A673 (cell line): Measurements from ENCODE around the gene STIL. TPM values are rescaled to one million over a fixed set of nuclear protein-coding genes. Genes with fewer than 3 reads are reported as not detected.
"Not testable (repeated sequence)": the region's sequence is repeated elsewhere in the genome, so short reads cannot be mapped to it uniquely, and the experiment has no call there.

Source experiments
- BruUV-seq: library from RNA; stranded (reverse); fragments of 400-500 nt; replicated peaks from 2 replicates; lab custom pipeline; 2021; lab: Mats Ljungman, UMichigan
- CTCF ChIA-PET: fragments of 300-600 bp; sonication (Branson Sonifier 250); formaldehyde crosslinking; loops from one replicate; lab custom pipeline; 2022; ENCODE audit warnings: antibody characterized with exemption; lab: Charles Lee
- POLR2A ChIA-PET: fragments of 300-600 bp; sonication (Branson Sonifier 250); formaldehyde crosslinking; loops from one replicate; lab custom pipeline; 2022; ENCODE audit warnings: antibody characterized with exemption; ENCODE audit not compliant: low non-redundant PET; lab: Charles Lee
- DNase-seq: peaks from one replicate; pipeline ENCODE4 v3.0.0-alpha.2; 2015; ENCODE audit warnings: low spot score
- H3K27ac ChIP-seq: fragments of 200-600 bp; sonication (generic); 2 replicates; pipeline ENCODE4 v1.5.1; 2016; ENCODE audit warnings: mixed run types, low read depth, mild to moderate bottlenecking, mixed read lengths, antibody characterized with exemption, low read length; ENCODE audit not compliant: poor library complexity, severe bottlenecking
- H3K27me3 ChIP-seq: fragments of 200-600 bp; sonication (generic); replicated peaks from 2 replicates; pipeline ENCODE4 v1.6.1; 2017; ENCODE audit warnings: mixed run types, low read depth, mild to moderate bottlenecking, mixed read lengths, antibody characterized with exemption, low read length; ENCODE audit not compliant: insufficient read depth, poor library complexity
- H3K36me3 ChIP-seq: fragments of 200-600 bp; sonication (generic); 2 replicates; pipeline ENCODE4 v1.6.1; 2016; ENCODE audit warnings: mixed run types, mild to moderate bottlenecking, mixed read lengths, antibody characterized with exemption, low read length; ENCODE audit not compliant: insufficient read depth, poor library complexity, severe bottlenecking
- H3K4me1 ChIP-seq: fragments of 200-600 bp; sonication (generic); 2 replicates; pipeline ENCODE4 v1.6.1; 2017; ENCODE audit warnings: mixed run types, mild to moderate bottlenecking, mixed read lengths, antibody characterized with exemption, low read length; ENCODE audit not compliant: insufficient read depth, poor library complexity, severe bottlenecking
- H3K4me3 ChIP-seq: fragments of 200-600 bp; sonication (generic); 2 replicates; pipeline ENCODE4 v1.5.1; 2016; ENCODE audit warnings: low read depth, mixed run types, mild to moderate bottlenecking, mixed read lengths, low read length; ENCODE audit not compliant: poor library complexity, severe bottlenecking
- H3K9me3 ChIP-seq: fragments of 200-600 bp; sonication (generic); 2 replicates; pipeline ENCODE4 v1.6.1; 2016; ENCODE audit warnings: mixed run types, low read depth, mild to moderate bottlenecking, mixed read lengths, antibody characterized with exemption, low read length; ENCODE audit not compliant: poor library complexity, severe bottlenecking
- CTCF ChIP-seq: fragments of 300-800, 200-600 bp; sonication (generic); conservative IDR thresholded peaks from 2 replicates; pipeline ENCODE4 v1.5.1; 2017; ENCODE audit warnings: low read depth, mild to moderate bottlenecking, antibody characterized with exemption, low read length, moderate library complexity, mixed read lengths
- EZH2 ChIP-seq: fragments of 200-600 bp; sonication (generic); IDR thresholded peaks from 2 replicates; pipeline ENCODE4 v1.6.1; 2017; ENCODE audit warnings: borderline replicate concordance, low read depth, mild to moderate bottlenecking, mixed read lengths, antibody characterized with exemption, low read length; ENCODE audit not compliant: poor library complexity, severe bottlenecking
- intact Hi-C: fragments of 100-400 bp; cut with micrococcal nuclease; formaldehyde crosslinking; loops from one replicate; pipeline ENCODE4 v1.10.0; 2022; ENCODE audit not compliant: unreplicated experiment
- total RNA-seq: library from RNA; stranded (reverse); gene quantifications from 2 replicates; pipeline ENCODE4 v1.2.3, GENCODE V29; 2021

The STIL gene
- total RNA-seq, 1 experiment from 2014 or later: 43.4 TPM

- ChIA-PET POLR2A (no interaction called here), CTCF (no interaction called here)
- peak; percentile 38 for DNase-seq
- Histone ChIP-seq H3K4me1 (no peaks in the 10 kb centered on the region), H3K9me3 (no peaks in the 10 kb centered on the region), H3K27ac (no peak overlapping the region), H3K4me3 (no peak overlapping the region), H3K36me3 (no peaks in the 10 kb centered on the region), H3K27me3 (no peaks in the 10 kb centered on the region)
- intact Hi-C loops: no loop called here
- no TSS peak for BruUV-seq
- no peak for TF ChIP-seq EZH2
- TF ChIP-seq CTCF: no peak
These were observed 10.7 kb upstream of the STIL start for GRCh38 chr1:47324682-47325081.

- intact Hi-C loops: no loop called here
- no TSS peak for BruUV-seq
- Histone ChIP-seq H3K4me1 (no peaks in the 10 kb centered on the region), H3K27me3 (no peaks in the 10 kb centered on the region), H3K27ac (no peak overlapping the region), H3K9me3 (no peaks in the 10 kb centered on the region), H3K4me3 (no peak overlapping the region), H3K36me3 (no peaks in the 10 kb centered on the region)
- DNase-seq: no peak
- ChIA-PET CTCF (no interaction called here), POLR2A (no interaction called here)
- TF ChIP-seq CTCF (no peak), EZH2 (no peak)
These were observed 9.7 kb upstream of the STIL start for GRCh38 chr1:47323599-47324031.

GRCh38 chr1:47319968-47320367 is 6.0 kb upstream of the STIL start:
- H3K4me1 ChIP-seq, intact Hi-C loops, DNase-seq, H3K27me3 ChIP-seq, BruUV-seq, POLR2A ChIA-PET, H3K4me3 ChIP-seq, H3K27ac ChIP-seq, H3K36me3 ChIP-seq, H3K9me3 ChIP-seq, CTCF ChIA-PET: not testable (repeated sequence)

- no peaks in the 10 kb centered on the region for H3K4me1 ChIP-seq
- no peaks in the 10 kb centered on the region for H3K27me3 ChIP-seq
- no peaks in the 10 kb centered on the region for H3K9me3 ChIP-seq
- no TSS peak for BruUV-seq
- intact Hi-C loops: no loop called here
- no peaks in the 10 kb centered on the region for H3K36me3 ChIP-seq
- CTCF ChIA-PET: interaction anchor here (0.6 kb wide), 1 partner anchor 138 kb away, joined by 5 read pairs; no protein-coding TSS in a partner anchor
- H3K4me3 ChIP-seq: no peak overlapping the region
- POLR2A ChIA-PET: no interaction called here
- no peak overlapping the region for H3K27ac ChIP-seq
- no peak for DNase-seq
- TF ChIP-seq CTCF: no peak
- no peak for TF ChIP-seq EZH2
These were observed 3.9 kb upstream of the STIL start for GRCh38 chr1:47317841-47318240.
